GM03348 (cell line): ENCODE measurements around the gene HOXA7.

Experiments used
- DNase-seq: peaks from one replicate; pipeline ENCODE4 v3.0.0; 2012; ENCODE audit warnings: low spot score

Gene HOXA7

DNA sequence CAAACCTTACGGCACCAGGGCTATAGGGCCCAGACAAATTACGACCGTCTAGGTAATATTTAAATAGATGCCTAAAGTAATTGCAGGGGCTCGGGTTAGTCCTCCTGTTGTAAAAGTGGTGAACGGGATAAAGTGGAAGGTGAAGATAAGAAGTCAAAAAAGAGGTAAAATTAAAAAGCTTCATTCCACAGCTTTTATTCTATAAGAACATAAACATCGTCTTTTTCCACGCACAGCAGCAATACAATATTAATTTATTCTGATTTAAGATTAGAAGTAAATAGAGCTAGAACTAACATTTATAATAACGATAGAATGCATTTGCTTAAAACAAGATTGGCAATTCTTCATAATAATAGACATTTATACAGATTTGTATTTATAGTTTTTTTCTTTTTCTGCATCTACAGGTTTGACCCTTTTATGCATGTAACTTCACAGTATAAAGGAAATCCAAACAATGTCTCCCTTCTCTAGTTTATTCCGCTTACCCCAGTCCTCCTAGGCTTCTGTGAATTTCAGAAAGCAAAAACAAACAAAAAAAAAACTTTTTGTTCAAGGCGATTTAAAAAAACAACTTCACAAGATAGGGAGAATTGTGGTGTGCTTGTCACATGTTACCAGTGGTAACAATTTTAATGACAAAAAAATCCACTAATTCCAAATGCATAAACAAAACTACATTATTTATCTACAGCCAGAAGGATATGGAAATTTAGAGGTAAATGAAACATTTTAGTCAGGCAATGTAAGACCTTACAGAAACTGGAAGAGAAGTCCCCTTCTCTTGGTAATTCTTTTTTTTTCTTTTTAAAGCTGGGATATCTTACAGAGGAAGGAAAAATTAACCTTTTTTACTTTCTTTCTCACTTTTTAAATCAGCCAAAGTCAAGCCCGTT is 14.2 kb upstream of the HOXA7 start:
- no peak for DNase-seq

DNA sequence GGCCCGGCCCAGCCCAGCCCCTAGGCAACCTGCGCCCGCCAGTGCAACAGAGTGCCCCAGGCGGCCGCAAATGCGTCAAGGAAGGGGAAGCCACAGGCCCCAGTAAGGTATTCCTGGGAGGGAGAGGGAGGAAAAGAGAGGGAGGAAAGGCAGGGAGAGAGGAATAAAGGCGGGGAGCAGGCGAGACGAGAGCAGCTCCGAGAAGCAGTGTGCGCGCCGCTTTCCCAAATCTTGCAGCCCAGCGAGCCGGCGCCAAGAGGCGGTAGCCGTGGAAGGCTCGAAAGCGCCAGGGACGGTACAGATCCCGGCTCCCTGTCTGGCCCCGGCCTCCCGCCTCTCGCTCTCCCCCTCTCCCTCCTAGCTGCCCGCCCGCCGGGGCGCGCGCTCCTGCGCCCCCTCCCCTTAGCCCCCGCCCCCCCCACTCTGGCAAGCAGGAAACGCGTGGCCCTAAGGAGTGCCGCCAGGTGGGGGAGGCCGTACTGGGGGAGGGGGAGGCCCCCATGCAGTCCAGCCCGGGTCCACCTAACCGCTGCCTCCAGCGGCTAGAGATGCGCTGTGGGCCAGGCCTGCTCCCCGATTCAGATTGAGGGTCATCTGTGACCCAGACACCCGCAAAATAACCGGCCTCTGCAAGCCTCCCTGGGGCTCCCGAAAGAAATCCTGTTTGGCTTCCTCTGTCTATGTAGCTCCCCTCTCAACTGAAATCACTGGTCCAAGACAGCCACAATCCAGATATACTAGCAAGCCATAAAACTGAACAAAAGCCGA is 13.4 kb upstream of the HOXA7 start:
- DNase-seq: peak; percentile 37

DNA sequence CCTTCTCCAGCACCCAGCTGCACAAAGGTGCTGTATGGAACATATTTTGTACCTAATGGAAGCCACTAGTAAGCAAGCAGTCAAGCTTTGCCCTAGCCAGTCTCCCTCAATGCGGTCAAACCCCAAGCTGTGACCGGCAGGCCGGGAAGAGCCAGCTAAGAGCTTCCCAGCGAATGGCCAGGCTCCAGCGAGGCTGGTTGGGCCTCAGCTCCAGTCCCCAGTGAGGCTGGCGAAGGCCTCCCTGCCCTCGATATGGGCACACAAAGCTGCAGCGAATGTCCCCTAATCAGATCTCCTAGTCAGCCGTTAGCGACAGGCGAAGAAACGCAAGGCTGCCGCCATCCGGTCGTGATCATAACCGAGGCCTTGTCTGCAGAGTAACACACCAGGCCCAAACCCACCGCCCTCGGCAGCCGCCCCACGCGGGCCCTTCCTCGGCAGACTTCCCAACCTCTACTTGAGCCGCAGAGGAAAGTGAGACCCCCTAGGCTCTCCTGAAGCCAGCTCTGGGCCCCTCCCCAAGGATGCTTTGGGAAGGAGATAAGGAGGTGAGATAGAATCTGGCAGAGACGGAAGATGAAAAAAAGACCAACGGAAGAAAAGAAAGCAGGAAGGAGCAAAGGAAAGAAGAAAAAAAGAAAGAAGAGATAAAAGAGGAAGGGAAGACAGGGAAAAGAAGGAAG is 11.9 kb upstream of the HOXA7 start:
- peak; percentile 38 for DNase-seq

DNA sequence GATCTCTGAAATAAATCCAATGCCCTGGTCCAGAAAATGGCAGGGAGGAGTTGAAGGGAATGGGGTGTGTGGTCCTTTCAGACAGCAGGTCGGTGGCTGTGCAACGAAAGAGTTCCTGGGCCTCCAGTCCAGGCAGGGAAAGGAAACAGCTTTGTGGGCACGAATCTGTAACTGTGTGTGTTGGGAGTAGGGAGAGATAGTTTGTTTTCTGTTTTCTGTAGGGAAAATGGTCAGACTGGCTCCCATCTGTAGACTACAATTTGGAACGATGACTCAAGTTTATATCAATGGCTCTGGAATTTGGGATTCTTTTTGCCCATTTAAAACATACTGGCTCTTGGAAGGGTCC is 11.4 kb upstream of the HOXA7 start:
- DNase-seq: peak; percentile 35

DNA sequence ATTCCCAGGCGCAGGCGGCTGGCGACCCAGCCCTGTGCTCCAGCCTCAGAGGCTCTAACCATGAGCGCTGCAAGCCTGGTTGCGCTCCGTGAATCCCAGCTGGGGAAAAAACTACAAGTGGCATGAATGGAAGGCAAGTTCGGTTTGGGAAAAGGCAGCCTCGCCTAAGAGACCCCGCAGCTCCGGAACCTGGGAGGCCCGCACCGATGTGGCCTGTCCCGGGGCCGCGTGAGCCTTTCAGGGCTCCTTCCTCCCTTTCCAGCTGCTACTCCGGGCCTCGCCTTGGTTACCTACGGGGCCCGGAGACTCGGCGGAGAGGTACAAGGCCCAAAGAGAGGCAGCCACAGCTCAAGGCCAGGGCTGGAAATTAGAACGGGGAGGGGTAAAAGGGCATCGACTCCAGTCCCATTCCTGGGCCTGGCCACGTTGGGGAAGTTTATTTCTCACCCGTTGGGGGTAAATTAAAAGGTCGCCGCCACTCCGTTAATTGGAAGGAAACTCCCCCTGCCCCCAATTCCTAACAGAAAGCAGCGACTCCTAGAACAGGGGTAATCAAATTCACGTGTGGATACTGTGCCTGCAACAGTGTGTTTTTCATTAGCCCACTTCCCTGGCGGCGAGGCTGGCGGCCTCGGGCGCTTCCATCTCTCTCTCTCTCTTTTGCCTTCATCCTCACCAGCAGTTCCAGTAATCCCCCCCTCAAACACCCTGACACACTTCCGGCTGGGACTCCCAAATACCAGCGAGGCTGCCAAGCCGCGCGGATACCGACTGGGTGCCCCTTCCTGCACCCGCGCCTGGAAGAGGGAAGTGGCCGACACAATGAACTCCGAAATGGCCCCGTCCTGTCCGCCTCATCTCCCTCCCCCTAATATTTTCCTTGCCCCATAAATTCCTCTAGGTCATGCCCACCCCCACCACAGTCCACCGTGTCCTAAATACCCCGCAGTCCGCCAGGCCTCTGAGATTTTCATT is 10.3 kb upstream of the HOXA7 start:
- peak; percentile 76 for DNase-seq

DNA sequence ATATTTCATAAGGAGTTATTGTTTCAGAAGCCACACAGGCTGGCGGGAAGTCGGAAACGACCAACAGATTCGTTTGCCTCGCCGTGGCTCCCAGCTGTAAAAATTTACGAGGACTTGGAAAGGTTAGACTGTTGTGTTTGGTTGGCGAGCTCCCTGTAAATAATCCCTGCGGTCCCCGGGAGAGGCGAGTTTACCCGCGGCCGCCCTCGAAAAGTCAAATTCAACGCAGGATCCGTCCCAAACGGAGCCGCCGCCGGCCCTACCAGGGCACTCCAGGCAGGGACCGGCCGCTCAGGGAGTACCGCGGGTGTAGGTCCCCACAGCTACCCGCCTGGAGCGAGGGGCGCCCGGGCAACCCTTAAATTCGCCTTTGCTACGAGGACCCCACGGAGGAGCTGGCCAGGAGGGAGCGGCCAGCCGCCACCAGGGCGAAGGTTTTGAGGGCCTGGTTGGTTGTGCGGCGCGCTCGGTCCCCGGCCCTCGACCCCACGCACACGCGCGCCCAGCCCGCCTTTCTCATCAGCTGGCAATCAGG is 9.6 kb upstream of the HOXA7 start:
- DNase-seq: peak; percentile 31

DNA sequence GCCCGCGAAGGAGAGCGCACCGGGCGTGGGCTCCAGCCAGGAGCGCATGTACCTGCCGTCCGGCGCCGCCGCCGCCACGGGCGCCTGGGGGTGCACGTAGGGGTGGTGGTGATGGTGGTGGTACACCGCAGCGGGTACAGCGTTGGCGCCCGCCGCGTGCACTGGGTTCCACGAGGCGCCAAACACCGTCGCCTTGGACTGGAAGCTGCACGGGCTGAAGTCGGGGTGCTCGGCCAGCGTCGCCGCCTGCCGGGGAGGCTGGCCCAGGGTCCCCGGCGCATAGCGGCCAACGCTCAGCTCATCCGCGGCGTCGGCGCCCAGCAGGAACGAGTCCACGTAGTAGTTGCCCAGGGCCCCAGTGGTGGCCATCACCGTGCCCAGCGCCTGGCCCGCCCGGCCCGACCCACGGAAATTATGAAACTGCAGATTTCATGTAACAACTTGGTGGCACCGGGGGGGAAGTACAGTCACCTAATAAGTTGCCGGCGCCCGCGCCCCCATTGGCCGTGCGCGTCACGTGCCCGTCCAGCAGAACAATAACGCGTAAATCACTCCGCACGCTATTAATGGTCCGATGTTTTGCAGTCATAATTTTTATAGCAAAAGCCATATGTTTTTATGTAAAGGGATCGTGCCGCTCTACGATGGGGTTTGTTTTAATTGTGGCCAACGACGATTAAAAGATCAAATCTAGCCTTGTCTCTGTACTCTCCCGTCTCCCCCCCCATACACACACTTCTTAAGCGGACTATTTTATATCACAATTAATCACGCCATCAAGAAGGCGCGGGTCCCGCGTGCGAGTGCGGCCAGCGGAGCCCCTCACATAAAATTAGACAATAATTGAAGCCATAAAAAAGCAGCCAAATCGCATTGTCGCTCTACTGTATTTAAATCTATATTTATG is 8.9 kb upstream of the HOXA7 start, which contains the start of gene HOXA9:
TSS of gene HOXA9 (minus strand) at position 449 of the 907 bp plus-strand sequence. CDS start at position 369, 80 bp downstream.
- DNase-seq: peak; percentile 91

DNA sequence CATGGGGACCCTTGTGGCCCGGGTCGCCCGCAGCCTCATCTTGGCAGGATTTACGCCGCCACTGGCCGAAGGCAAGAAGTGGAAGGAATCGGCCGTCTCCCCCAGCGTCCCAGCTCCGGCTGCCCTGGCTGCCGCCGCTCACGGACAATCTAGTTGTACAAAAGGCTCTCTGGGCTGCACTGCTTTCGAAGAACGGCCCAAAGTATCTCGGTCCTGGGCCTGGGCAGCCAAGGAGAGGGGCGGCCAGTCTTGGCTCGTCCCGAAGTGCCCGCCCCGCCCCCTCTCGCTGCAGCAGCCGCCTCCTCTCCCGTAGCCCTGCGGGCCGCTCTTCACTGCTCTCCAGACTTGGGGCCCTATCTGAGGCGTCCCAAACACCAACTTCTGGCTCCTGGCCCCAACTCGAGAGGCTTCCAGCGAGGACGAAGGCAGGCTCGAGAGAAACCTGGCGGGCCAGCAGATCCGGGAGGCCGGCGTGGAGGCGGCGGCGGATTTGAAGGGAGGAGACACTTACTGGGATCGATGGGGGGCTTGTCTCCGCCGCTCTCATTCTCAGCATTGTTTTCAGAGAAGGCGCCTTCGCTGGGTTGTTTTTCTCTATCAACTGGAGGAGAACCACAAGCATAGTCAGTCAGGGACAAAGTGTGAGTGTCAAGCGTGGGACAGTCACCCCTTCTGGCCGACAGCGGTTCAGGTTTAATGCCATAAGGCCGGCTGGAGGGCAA is 8.1 kb upstream of the HOXA7 start:
- DNase-seq: peak; percentile 65

DNA sequence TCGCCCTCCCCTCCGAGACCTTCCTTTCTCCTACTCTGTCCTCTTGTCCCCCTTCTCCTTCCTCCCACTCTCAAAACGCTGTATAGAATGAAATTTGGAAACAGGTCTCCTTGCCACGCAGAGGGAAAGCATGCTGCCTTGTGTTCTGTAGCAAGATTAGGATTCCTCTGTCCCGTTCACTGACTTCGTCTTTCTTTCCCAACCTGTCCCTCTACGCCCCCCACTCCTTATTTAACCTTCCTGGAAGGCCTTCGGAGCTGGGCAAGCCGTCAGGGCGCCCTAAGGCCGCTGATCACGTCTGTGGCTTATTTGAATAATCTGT is 7.5 kb upstream of the HOXA7 start:
- no peak for DNase-seq

DNA sequence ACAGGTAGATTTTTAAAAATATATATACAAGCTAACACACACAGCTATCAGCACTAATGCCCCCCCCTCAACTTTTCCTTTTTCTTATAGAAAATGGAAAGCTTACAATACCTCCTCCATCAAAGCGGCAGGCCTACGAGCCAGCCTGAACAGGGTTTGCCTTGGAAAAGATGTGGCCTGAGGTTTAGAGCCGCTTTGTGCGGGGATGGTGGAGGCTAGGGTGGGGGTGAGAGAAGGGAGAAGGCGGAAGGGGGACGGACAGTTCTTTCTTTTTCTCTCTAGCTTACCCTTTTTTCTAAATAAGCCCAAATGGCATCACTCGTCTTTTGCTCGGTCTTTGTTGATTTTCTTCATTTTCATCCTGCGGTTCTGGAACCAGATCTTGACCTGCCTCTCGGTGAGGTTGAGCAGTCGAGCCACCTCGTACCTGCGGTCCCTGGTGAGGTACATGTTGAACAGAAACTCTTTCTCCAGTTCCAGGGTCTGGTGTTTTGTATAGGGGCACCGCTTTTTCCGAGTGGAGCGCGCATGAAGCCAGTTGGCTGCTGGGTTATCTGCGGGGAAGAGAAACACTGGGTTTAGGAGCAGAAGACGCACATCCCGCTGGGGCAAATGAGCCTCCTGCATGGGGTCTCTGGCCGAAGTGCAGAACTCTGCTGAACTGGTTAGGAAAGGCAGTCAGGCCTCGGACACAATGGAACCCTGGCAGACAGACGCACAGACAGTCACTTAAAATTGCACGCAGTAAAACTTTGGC is 7.0 kb upstream of the HOXA7 start:
- DNase-seq: no peak

DNA sequence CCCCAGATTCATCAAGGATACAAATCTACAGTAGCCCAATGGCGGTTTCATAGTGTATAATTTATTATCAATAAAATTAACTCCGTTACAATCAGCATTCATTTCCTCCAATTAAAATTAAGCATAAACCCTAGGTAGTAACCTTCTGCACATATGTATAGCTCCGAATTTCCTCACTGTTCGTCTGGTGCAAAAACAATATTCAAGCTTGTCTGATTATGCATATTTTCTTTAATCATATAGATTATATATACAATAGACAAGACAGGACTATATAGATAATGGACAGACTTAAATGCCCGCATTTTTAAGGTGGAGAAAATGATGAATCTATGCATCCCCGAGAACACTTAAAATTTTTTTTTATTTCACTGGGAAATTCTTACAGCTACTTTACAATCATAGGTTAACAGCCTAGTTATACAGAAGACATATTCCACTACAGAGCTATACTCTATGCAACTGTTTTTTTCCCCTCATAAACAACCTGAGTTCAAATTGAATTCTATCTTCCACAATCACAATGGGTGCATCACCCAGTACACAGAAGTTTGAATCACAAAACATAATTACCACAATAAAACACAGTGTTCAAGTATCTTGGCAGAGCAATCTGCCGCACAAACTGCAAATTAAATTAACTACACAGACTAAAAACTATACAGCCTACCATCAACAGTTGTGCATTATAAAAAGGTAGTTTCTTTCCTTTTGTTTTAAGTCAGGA is 6.2 kb upstream of the HOXA7 start:
- no peak for DNase-seq

DNA sequence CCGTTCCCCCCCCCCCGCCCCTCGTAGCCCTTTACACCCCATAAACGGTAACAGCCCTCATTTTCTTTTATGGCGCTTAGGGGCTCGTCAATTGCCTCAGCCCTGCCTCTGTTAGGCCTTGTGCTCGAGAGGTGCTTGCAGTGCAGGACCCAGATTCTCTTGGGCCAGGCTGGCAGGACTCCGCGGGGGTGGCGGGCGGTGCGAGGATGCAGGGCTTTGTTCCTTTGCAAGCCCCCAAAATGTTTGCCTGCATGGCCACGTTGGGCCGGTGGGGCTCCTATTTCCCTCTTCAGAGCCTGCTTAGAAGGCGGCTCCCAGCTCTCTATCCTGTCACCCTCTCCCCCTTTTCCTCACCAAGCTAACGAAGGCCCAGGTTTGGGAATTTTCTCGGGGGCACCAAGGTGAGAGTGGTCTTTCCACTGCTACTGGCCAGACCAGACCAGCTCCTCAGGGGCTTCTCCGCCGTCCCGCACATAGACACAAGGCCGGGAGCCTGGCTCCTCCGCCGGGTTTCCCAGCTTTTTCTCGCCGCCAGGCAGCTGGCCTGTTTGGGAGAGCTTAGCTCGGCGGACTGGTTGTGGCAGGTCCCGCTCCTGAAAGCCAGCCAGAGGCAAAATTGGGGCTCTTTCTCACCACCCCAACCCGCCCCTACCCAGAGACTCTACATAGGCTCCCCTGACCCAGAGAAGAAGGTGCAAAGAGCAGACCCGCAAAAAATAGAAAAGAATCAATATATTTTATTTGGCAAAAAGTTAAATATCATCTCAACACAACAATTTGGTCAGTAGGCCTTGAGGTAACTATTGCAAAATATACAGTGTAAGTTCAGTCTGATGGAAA is 5.5 kb upstream of the HOXA7 start:
- no peak for DNase-seq

DNA sequence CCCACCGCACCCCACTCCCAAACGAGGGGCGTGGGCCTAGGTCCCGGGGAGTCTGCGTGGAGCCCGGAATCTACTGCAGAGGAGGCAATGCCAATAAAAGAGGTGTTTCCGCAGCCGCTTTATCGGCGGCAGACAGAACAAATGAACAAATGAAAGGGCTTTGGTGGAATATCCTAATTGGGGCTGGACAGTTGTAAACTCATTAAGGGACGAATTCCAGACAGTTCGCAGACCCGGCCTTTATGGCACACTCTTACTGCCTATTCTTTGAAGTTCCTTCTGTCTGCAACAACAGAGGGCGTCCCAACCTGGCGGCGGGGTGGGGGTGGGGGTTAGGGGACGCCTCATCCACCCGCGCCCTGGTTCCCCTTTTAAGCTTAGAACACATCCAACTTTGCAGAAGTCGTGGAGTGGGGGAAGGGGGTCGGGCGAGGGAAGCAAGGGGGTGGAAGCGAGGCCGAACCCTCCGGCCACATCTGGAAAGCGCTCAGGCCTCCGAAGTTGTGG is 4.8 kb upstream of the HOXA7 start:
- DNase-seq: no peak

DNA sequence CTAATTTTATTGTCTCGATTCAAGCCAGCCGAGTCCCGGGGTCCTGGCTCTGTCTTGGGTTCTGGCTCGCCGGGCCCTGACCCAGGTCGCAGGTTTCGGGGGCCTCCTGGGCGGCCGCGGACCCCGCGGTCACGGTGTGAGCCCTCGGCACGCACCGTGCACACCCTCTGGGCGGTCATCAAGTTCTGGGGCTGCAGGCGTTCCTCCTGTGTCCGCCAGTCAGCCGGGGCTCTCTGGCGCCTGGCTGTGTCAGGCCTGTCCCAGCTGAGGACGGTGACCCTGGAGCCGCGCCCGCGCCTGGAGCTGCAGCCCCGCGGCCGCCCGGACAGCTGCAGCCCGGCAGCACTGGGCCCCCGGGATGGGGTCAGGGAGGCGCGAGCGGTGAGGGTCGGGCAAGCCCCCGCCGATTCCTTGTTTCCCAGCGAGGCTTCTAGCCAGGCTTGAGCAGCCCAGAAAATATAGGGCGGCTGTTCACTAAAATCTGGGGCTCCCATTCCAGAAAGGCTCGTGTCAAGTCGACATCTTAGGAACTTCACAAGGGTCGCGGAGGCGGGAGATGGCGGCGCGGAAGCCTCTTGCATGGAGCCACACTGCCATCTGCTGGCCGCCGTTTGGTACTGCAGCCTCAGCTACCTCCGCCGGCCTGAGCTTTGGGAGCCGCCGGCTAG is 4.2 kb upstream of the HOXA7 start:
- DNase-seq: peak; percentile 82

DNA sequence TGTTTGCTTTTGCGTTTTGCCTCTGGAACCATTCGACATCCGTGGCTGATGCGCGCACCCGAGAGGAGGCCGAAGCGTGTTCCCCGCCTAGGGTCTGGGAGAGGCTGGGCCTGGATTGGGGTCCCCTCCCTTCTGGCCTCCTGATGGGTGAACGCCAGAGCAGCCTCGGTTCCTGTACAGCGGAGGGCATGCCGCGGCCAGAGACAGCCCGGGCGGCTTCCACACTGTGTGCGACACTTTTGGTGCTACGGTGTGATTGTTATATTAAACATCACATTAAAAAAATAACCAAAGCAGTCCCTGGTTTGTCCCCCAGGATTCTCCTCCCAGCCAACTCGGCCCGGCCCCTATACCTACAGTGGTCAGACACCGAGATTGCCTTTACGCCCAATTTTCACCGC is 3.7 kb upstream of the HOXA7 start:
- no peak for DNase-seq
